Measurements from ENCODE around the gene PHACTR3. TPM values are rescaled to one million over a fixed set of nuclear protein-coding genes. Genes with fewer than 3 reads are reported as not detected.

The PHACTR3 gene
- total and polyA plus RNA-seq, 7 experiments from 2014 or later: 0.49 TPM; not detected in 6

DNA sequence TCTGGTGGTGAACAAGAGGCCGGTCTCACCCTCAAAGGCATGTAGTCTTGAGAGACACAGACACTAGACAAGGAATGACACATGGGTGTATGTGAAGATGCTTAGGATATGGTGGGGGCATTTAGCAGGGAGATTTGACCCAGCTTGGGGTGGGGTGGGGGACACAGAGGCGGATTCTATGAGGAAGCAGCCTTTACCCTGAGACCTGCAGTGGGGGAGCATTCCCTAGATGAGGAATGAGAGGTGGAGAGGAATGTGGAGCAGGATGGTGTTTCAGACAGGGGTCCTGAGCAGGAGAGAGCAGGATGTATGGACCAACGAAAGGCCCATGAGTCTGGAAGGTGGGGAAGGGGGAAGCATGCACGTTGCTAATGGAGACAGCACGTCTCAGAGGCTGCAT lies 57.8 kb downstream of the PHACTR3 start:
- peaks cover 0 to 12% (median 0%) of the 10 kb centered on the region in 5 donors for H3K36me3 Mint-ChIP-seq
- CTCF ChIA-PET: no interaction called here
- no peak overlapping the region for H3K4me3 Mint-ChIP-seq
- H3K27ac Mint-ChIP-seq: no peak overlapping the region
- no peak overlapping the region for H3K4me3 ChIP-seq (ENCODE audit: low read length)
- DNase-seq: no peak
- ATAC-seq: no peak
- no peaks in the 10 kb centered on the region for H3K27me3 ChIP-seq (ENCODE audit: control insufficient read depth in 2 of 2, insufficient read depth in 2 of 2, low read length in 2 of 2)
- no peak overlapping the region for H3K27ac ChIP-seq (ENCODE audit: low read depth, low read length)
- intact Hi-C loops (cut with micrococcal nuclease): no loop called here
- no peaks in the 10 kb centered on the region for H3K4me1 Mint-ChIP-seq
- POLR2A ChIA-PET: no interaction called here
- peaks cover 2 to 54% (median 31%) of the 10 kb centered on the region in 5 donors for H3K27me3 Mint-ChIP-seq
- H3K36me3 ChIP-seq (ENCODE audit: control insufficient read depth in 2 of 3, insufficient read depth in 3 of 3, low read length in 3 of 3): no peaks in the 10 kb centered on the region
- H3K4me1 ChIP-seq (ENCODE audit: control insufficient read depth in 2 of 2, insufficient read depth in 2 of 2, low read length in 2 of 2): no peaks in the 10 kb centered on the region
- peaks cover 0 to 23% (median 6%) of the 10 kb centered on the region in 3 experiments for H3K9me3 ChIP-seq (ENCODE audit: control insufficient read depth in 2 of 3, low read length in 3 of 3)
- peaks cover 4 to 31% (median 18%) of the 10 kb centered on the region in 11 donors for H3K9me3 Mint-ChIP-seq

DNA sequence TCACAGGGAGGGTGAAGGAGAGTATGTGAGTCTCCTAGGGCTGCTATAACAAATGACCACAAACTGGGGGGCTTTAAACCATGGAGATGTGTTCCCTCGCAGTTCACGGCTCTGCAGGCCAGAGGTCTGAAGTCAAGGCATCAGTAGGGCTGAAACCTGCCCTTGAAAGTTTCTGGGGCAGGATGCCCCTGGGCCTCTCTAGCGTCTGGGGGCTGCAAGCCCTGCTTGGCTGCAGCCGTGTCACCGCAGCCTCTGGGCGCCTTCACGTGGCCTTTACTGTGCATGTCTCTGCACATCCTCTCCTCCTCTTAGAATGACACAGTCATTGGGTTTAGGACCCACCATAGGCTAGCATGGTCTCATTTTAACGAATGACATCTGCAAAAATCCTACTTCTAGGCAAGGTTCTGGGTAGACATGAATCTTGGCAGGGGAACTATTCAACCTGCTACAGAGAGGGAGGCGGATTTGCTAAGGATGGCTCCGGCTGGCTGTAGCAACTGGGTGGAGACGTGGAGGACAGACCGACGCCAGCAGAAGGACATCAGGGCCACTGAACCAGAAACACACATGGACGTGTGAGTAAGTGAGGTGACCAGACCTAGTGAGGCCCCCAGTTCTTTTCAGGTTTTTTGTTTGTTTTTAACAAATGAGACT lies 58.6 kb downstream of the PHACTR3 start:
- Mint-ChIP-seq H3K27ac (no peak overlapping the region), H3K9me3 (peaks cover 2 to 23% (median 11%) of the 10 kb centered on the region in 11 donors), H3K4me1 (no peaks in the 10 kb centered on the region), H3K4me3 (no peak overlapping the region), H3K27me3 (peaks cover 2 to 54% (median 31%) of the 10 kb centered on the region in 5 donors), H3K36me3 (peaks cover 0 to 12% (median 0%) of the 10 kb centered on the region in 5 donors)
- no peaks in the 10 kb centered on the region for H3K27me3 ChIP-seq (ENCODE audit: control insufficient read depth in 2 of 2, insufficient read depth in 2 of 2, low read length in 2 of 2)
- DNase-seq (no peak), ATAC-seq (no peak)
- H3K27ac ChIP-seq (ENCODE audit: low read depth, low read length): no peak overlapping the region
- H3K9me3 ChIP-seq (ENCODE audit: control insufficient read depth in 2 of 3, low read length in 3 of 3): peaks cover 0 to 16% (median 6%) of the 10 kb centered on the region in 3 experiments
- H3K4me1 ChIP-seq (ENCODE audit: control insufficient read depth in 2 of 2, insufficient read depth in 2 of 2, low read length in 2 of 2): no peaks in the 10 kb centered on the region
- intact Hi-C loops (cut with micrococcal nuclease): no loop called here
- CTCF ChIA-PET: no interaction called here
- no peaks in the 10 kb centered on the region for H3K36me3 ChIP-seq (ENCODE audit: control insufficient read depth in 2 of 3, insufficient read depth in 3 of 3, low read length in 3 of 3)
- POLR2A ChIA-PET: no interaction called here
- H3K4me3 ChIP-seq (ENCODE audit: low read length): no peak overlapping the region

DNA sequence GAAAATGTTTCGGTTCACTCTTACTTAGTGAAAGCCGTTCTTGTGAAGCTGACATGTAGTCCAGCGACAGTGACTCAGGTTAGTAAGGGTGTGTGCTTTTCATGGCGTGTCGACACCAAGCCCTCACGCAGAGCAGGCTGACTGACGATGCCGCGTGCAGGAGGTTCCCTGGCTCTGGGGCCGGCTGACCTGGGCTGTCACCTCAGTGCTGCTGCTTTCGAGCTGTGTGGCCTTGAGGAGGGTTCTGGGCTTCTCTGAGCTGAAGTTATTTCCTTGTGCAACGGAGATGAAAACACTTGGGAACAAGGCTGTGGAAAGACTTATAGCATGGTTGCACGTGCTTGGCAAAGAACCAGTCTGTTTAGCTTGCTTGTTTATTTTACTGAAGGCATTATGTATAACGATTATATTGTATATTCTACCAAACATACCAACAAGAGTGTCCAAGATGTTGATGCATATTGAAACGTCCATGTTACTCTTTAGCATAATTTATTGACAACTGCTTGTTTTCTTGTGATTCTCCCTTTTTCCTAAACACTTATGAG lies 59.2 kb downstream of the PHACTR3 start:
- ChIA-PET CTCF (no interaction called here), POLR2A (no interaction called here)
- H3K4me3 Mint-ChIP-seq: no peak overlapping the region
- no peaks in the 10 kb centered on the region for H3K36me3 ChIP-seq (ENCODE audit: control insufficient read depth in 2 of 3, insufficient read depth in 3 of 3, low read length in 3 of 3)
- peaks cover 0 to 10% (median 0%) of the 10 kb centered on the region in 5 donors for H3K36me3 Mint-ChIP-seq
- H3K27ac Mint-ChIP-seq: no peak overlapping the region
- no peak overlapping the region for H3K4me3 ChIP-seq (ENCODE audit: low read length)
- peaks cover 0 to 11% (median 1%) of the 10 kb centered on the region in 3 experiments for H3K9me3 ChIP-seq (ENCODE audit: control insufficient read depth in 2 of 3, low read length in 3 of 3)
- intact Hi-C loops (cut with micrococcal nuclease): no loop called here
- DNase-seq (no peak), ATAC-seq (no peak)
- H3K9me3 Mint-ChIP-seq: peaks cover under 1 to 17% (median 9%) of the 10 kb centered on the region in 11 donors
- H3K4me1 Mint-ChIP-seq: no peaks in the 10 kb centered on the region
- no peaks in the 10 kb centered on the region for H3K4me1 ChIP-seq (ENCODE audit: control insufficient read depth in 2 of 2, insufficient read depth in 2 of 2, low read length in 2 of 2)
- H3K27ac ChIP-seq (ENCODE audit: low read depth, low read length): no peak overlapping the region
- peaks cover 2 to 54% (median 31%) of the 10 kb centered on the region in 5 donors for H3K27me3 Mint-ChIP-seq
- H3K27me3 ChIP-seq (ENCODE audit: control insufficient read depth in 2 of 2, insufficient read depth in 2 of 2, low read length in 2 of 2): no peaks in the 10 kb centered on the region

DNA sequence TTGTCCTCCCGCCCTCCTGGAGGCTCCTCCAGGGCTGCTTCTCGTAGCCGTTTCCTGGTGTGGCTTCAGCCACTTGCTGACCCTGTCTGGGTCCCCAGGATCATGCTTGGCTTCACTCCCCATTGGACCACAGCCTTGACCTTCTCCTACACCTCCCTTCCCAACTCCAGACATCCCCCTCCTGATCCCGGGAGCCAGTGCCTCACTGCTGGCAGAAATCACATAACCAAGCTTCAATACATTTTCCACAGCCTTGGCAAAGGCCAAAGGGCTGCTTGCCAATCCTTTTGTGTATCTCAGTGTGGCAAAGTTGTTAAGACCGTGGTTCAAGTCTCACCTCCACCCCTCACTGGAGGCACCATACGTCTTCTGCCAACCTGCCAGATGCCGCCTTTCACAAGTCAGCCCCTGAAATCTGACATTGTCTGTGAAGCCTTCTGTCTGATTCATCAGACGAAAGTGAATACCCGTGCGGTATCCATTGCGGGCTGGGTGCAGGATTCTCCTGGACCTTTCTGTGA lies 60.1 kb downstream of the PHACTR3 start:
- H3K27ac ChIP-seq (ENCODE audit: low read depth, low read length): no peak overlapping the region
- no peaks in the 10 kb centered on the region for H3K27me3 ChIP-seq (ENCODE audit: control insufficient read depth in 2 of 2, insufficient read depth in 2 of 2, low read length in 2 of 2)
- H3K36me3 Mint-ChIP-seq: peaks cover 0 to 4% (median 0%) of the 10 kb centered on the region in 5 donors
- no peak overlapping the region for H3K4me3 ChIP-seq (ENCODE audit: low read length)
- no peaks in the 10 kb centered on the region for H3K4me1 Mint-ChIP-seq
- no peaks in the 10 kb centered on the region for H3K36me3 ChIP-seq (ENCODE audit: control insufficient read depth in 2 of 3, insufficient read depth in 3 of 3, low read length in 3 of 3)
- POLR2A ChIA-PET: no interaction called here
- no peaks in the 10 kb centered on the region for H3K4me1 ChIP-seq (ENCODE audit: control insufficient read depth in 2 of 2, insufficient read depth in 2 of 2, low read length in 2 of 2)
- DNase-seq: no peak
- H3K27me3 Mint-ChIP-seq: peaks cover 2 to 54% (median 31%) of the 10 kb centered on the region in 5 donors
- H3K4me3 Mint-ChIP-seq: no peak overlapping the region
- ATAC-seq: no peak
- peak overlapping the region in 1 of 9 donors; percentile 11 for H3K27ac Mint-ChIP-seq
- intact Hi-C loops (cut with micrococcal nuclease): no loop called here
- peaks cover 0 to 9% (median 4%) of the 10 kb centered on the region in 11 donors for H3K9me3 Mint-ChIP-seq
- peaks cover 0 to 3% (median 0%) of the 10 kb centered on the region in 3 experiments for H3K9me3 ChIP-seq (ENCODE audit: control insufficient read depth in 2 of 3, low read length in 3 of 3)
- CTCF ChIA-PET: no interaction called here

DNA sequence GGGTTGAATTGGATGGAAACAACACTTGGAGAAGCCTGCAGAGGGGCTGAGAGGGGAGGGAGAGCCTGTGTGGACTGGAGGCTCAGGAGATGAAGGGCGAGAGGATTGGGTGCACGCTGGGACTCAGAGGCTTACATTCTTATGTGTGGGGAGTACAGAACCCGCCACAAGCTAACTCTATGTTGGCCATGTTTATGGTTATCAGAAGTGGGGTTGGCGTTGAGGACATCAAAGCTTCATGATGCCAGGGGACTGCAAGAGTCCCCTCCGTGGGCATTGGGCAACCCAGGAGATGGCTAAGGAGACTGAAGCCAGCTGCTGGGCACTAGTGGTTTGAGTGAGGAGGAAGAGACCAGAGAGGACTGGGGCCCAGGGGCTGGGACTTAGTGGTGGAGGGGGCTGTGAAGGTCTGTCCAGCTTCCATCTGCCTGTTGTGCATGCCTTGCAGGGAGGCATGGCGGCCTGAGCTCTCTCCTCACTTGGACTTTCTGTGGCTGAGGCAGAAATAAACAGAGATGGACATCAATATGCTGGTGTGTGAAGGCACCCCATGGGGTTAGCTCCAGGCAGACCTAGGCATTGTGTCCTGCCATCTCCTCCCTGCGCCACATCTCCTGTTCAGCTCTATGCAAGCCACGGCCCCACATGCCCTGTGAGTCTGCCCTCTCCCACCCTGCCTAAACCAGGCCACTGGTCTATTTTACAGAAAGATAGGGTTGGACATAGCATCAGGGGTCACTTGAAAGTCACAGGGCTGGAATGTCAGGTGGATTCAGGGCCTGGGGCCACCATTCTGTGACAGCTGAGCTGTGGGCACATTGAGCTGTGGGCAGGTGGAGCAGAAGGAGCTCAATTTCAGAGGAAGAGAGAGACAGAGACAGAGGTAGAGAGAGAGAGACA lies 61.6 kb downstream of the PHACTR3 start:
- H3K36me3 ChIP-seq (ENCODE audit: control insufficient read depth in 2 of 3, insufficient read depth in 3 of 3, low read length in 3 of 3): no peaks in the 10 kb centered on the region

DNA sequence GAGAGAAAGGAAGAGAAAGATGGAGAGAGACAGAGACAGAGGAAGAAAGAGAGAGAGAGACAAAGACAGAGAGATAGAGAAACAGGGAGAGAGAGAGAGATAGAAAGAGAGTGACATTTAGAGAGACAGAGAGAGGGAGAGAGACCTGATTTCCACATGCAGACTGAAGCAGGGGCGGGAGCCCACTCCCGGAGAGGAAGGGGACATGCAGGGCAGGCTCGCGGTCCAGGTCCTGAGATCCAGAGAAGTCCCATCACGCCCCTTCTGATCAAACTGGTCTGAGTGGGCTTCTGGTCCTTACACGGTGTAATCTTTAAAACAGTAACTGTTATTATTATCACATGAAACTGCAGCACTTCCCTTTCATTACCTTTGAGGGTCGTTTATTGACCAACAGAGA lies 62.2 kb downstream of the PHACTR3 start:
- CTCF ChIA-PET: no interaction called here
- no peak for DNase-seq
- POLR2A ChIA-PET: no interaction called here

More for the DNA sequence above, 61.6 kb downstream of the PHACTR3 start:
- CTCF ChIA-PET: no interaction called here
- no peak overlapping the region for H3K27ac Mint-ChIP-seq
- Histone ChIP-seq H3K27me3 (ENCODE audit: control insufficient read depth in 2 of 2, insufficient read depth in 2 of 2, low read length in 2 of 2) (no peaks in the 10 kb centered on the region), H3K27ac (ENCODE audit: low read depth, low read length) (no peak overlapping the region), H3K4me3 (ENCODE audit: low read length) (no peak overlapping the region), H3K4me1 (ENCODE audit: control insufficient read depth in 2 of 2, insufficient read depth in 2 of 2, low read length in 2 of 2) (no peaks in the 10 kb centered on the region), H3K9me3 (ENCODE audit: control insufficient read depth in 2 of 3, low read length in 3 of 3) (no peaks in the 10 kb centered on the region)
- H3K4me1 Mint-ChIP-seq: no peaks in the 10 kb centered on the region
- no peak overlapping the region for H3K4me3 Mint-ChIP-seq
- H3K36me3 Mint-ChIP-seq: no peaks in the 10 kb centered on the region
- peaks cover 0 to 10% (median 0%) of the 10 kb centered on the region in 11 donors for H3K9me3 Mint-ChIP-seq
- intact Hi-C loops (cut with micrococcal nuclease): no loop called here
- no peak for DNase-seq
- POLR2A ChIA-PET: no interaction called here
- H3K27me3 Mint-ChIP-seq: peaks cover 2 to 50% (median 26%) of the 10 kb centered on the region in 5 donors
- no peak for ATAC-seq

More for the DNA sequence above, 62.2 kb downstream of the PHACTR3 start:
- intact Hi-C loops (cut with micrococcal nuclease): no loop called here
- Histone ChIP-seq H3K4me1 (ENCODE audit: control insufficient read depth in 2 of 2, insufficient read depth in 2 of 2, low read length in 2 of 2) (no peaks in the 10 kb centered on the region), H3K36me3 (ENCODE audit: control insufficient read depth in 2 of 3, insufficient read depth in 3 of 3, low read length in 3 of 3) (no peaks in the 10 kb centered on the region), H3K27me3 (ENCODE audit: control insufficient read depth in 2 of 2, insufficient read depth in 2 of 2, low read length in 2 of 2) (no peaks in the 10 kb centered on the region), H3K9me3 (ENCODE audit: control insufficient read depth in 2 of 3, low read length in 3 of 3) (no peaks in the 10 kb centered on the region), H3K27ac (ENCODE audit: low read depth, low read length) (no peak overlapping the region), H3K4me3 (ENCODE audit: low read length) (no peak overlapping the region)
- Mint-ChIP-seq H3K4me3 (no peak overlapping the region), H3K36me3 (no peaks in the 10 kb centered on the region), H3K27ac (no peak overlapping the region), H3K27me3 (peaks cover 2 to 48% (median 26%) of the 10 kb centered on the region in 5 donors), H3K9me3 (peaks cover 0 to 10% (median 0%) of the 10 kb centered on the region in 11 donors), H3K4me1 (no peaks in the 10 kb centered on the region)
- ATAC-seq: no peak

Data from naive thymus-derived CD4-positive, alpha-beta T cell (primary cell).